Measurements from ENCODE around the gene PRR12. TPM values are rescaled to one million over a fixed set of nuclear protein-coding genes. Genes with fewer than 3 reads are reported as not detected.

Gene PRR12
- total RNA-seq, 2 donors from 2014 or later: 44.6 to 50.7 TPM

GRCh38 chr19:49641688-49642491, 50.9 kb downstream of the PRR12 start, which contains the start of gene SCAF1:
TSS of gene SCAF1 (plus strand) at chr19:49642209. CDS start at chr19:49645027, 2,818 bp downstream.
- Mint-ChIP-seq H3K4me1 (peaks cover 50% of the 10 kb centered on the region), H3K4me3 (peak within 1 kb of the TSS; percentile 95), H3K36me3 (ENCODE audit: low read depth) (peaks cover 4% of the 10 kb centered on the region), H3K27me3 (no peaks in the 10 kb centered on the region), H3K27ac (peak within 1 kb of the TSS; percentile 98)
- H3K9me3 ChIP-seq (ENCODE audit: control insufficient read depth, low read length, poor library complexity, severe bottlenecking): no peaks in the 10 kb centered on the region
- ATAC-seq (peak; percentile 75), DNase-seq (peak; percentile 98 to 100 (median 99))

GRCh38 chr19:49642492-49643035, 51.6 kb downstream of the PRR12 start:
- H3K36me3 Mint-ChIP-seq (ENCODE audit: low read depth): peaks cover 4% of the 10 kb centered on the region

GRCh38 chr19:49643466-49643865, 52.5 kb downstream of the PRR12 start:
- no peak for DNase-seq
- peak overlapping the region; percentile 95 for H3K4me3 Mint-ChIP-seq
- H3K27me3 Mint-ChIP-seq: no peaks in the 10 kb centered on the region
- H3K9me3 ChIP-seq (ENCODE audit: control insufficient read depth, low read length, poor library complexity, severe bottlenecking): no peaks in the 10 kb centered on the region
- no peak for ATAC-seq
- H3K36me3 Mint-ChIP-seq (ENCODE audit: low read depth): peaks cover 4% of the 10 kb centered on the region
- H3K27ac Mint-ChIP-seq: peak overlapping the region; percentile 98
- peaks cover 41% of the 10 kb centered on the region for H3K4me1 Mint-ChIP-seq

More at GRCh38 chr19:49642492-49643035, 51.6 kb downstream of the PRR12 start:
- H3K4me1 Mint-ChIP-seq: peaks cover 47% of the 10 kb centered on the region
- no peak for ATAC-seq
- no peaks in the 10 kb centered on the region for H3K27me3 Mint-ChIP-seq
- peak overlapping the region; percentile 98 for H3K27ac Mint-ChIP-seq
- no peaks in the 10 kb centered on the region for H3K9me3 ChIP-seq (ENCODE audit: control insufficient read depth, low read length, poor library complexity, severe bottlenecking)
- H3K4me3 Mint-ChIP-seq: peak overlapping the region; percentile 95
- DNase-seq: no peak

- ATAC-seq (no peak), DNase-seq (no peak)
- no peak overlapping the region for H3K27ac Mint-ChIP-seq
- no peak overlapping the region for H3K4me3 Mint-ChIP-seq
- peaks cover 25% of the 10 kb centered on the region for H3K4me1 Mint-ChIP-seq
- H3K9me3 ChIP-seq (ENCODE audit: control insufficient read depth, low read length, poor library complexity, severe bottlenecking): no peaks in the 10 kb centered on the region
- H3K27me3 Mint-ChIP-seq: no peaks in the 10 kb centered on the region
- peaks cover 4% of the 10 kb centered on the region for H3K36me3 Mint-ChIP-seq (ENCODE audit: low read depth)
Observed at GRCh38 chr19:49645592-49645991, 54.6 kb downstream of the PRR12 start.

- Mint-ChIP-seq H3K27ac (no peak overlapping the region), H3K4me3 (no peak overlapping the region), H3K36me3 (ENCODE audit: low read depth) (peaks cover 4% of the 10 kb centered on the region), H3K4me1 (peaks cover 21% of the 10 kb centered on the region), H3K27me3 (no peaks in the 10 kb centered on the region)
- ATAC-seq (no peak), DNase-seq (no peak)
- H3K9me3 ChIP-seq (ENCODE audit: control insufficient read depth, low read length, poor library complexity, severe bottlenecking): no peaks in the 10 kb centered on the region
Observed at GRCh38 chr19:49645995-49646394, 55.0 kb downstream of the PRR12 start.

- Mint-ChIP-seq H3K27me3 (no peaks in the 10 kb centered on the region), H3K27ac (no peak overlapping the region), H3K36me3 (ENCODE audit: low read depth) (peaks cover 4% of the 10 kb centered on the region)
Observed at GRCh38 chr19:49646586-49646985, 55.6 kb downstream of the PRR12 start.

GRCh38 chr19:49651029-49651819, 60.2 kb downstream of the PRR12 start:
- no peaks in the 10 kb centered on the region for H3K9me3 ChIP-seq (ENCODE audit: control insufficient read depth, low read length, poor library complexity, severe bottlenecking)
- H3K36me3 Mint-ChIP-seq (ENCODE audit: low read depth): no peaks in the 10 kb centered on the region
- peaks cover 3% of the 10 kb centered on the region for H3K4me1 Mint-ChIP-seq
- ATAC-seq: no peak
- H3K27ac Mint-ChIP-seq: no peak overlapping the region
- no peak for DNase-seq
- no peak overlapping the region for H3K4me3 Mint-ChIP-seq
- H3K27me3 Mint-ChIP-seq: no peaks in the 10 kb centered on the region

More at GRCh38 chr19:49646586-49646985, 55.6 kb downstream of the PRR12 start:
- H3K4me1 Mint-ChIP-seq: peaks cover 19% of the 10 kb centered on the region
- ATAC-seq (no peak), DNase-seq (no peak)
- H3K4me3 Mint-ChIP-seq: no peak overlapping the region
- no peaks in the 10 kb centered on the region for H3K9me3 ChIP-seq (ENCODE audit: control insufficient read depth, low read length, poor library complexity, severe bottlenecking)

GRCh38 chr19:49651820-49652550, 61.0 kb downstream of the PRR12 start:
- Mint-ChIP-seq H3K27ac (no peak overlapping the region), H3K4me3 (no peak overlapping the region), H3K27me3 (no peaks in the 10 kb centered on the region), H3K4me1 (peaks cover 7% of the 10 kb centered on the region), H3K36me3 (ENCODE audit: low read depth) (no peaks in the 10 kb centered on the region)
- DNase-seq: no peak
- no peaks in the 10 kb centered on the region for H3K9me3 ChIP-seq (ENCODE audit: control insufficient read depth, low read length, poor library complexity, severe bottlenecking)
- no peak for ATAC-seq

GRCh38 chr19:49652551-49653465, 61.8 kb downstream of the PRR12 start:
- Mint-ChIP-seq H3K4me3 (peak overlapping the region; percentile 28), H3K4me1 (peaks cover 9% of the 10 kb centered on the region), H3K36me3 (ENCODE audit: low read depth) (peaks cover 3% of the 10 kb centered on the region), H3K27me3 (no peaks in the 10 kb centered on the region), H3K27ac (no peak overlapping the region)
- no peak for DNase-seq
- no peak for ATAC-seq
- H3K9me3 ChIP-seq (ENCODE audit: control insufficient read depth, low read length, poor library complexity, severe bottlenecking): no peaks in the 10 kb centered on the region

GRCh38 chr19:49653466-49653806, 62.5 kb downstream of the PRR12 start:
- ATAC-seq: no peak
- no peaks in the 10 kb centered on the region for H3K9me3 ChIP-seq (ENCODE audit: control insufficient read depth, low read length, poor library complexity, severe bottlenecking)
- peak overlapping the region; percentile 16 for H3K27ac Mint-ChIP-seq
- peaks cover 3% of the 10 kb centered on the region for H3K36me3 Mint-ChIP-seq (ENCODE audit: low read depth)
- H3K27me3 Mint-ChIP-seq: no peaks in the 10 kb centered on the region
- DNase-seq: no peak
- H3K4me1 Mint-ChIP-seq: peaks cover 9% of the 10 kb centered on the region
- no peak overlapping the region for H3K4me3 Mint-ChIP-seq

- Mint-ChIP-seq H3K36me3 (ENCODE audit: low read depth) (peaks cover 3% of the 10 kb centered on the region), H3K4me1 (peaks cover 12% of the 10 kb centered on the region), H3K27ac (no peak overlapping the region), H3K27me3 (no peaks in the 10 kb centered on the region), H3K4me3 (no peak overlapping the region)
- no peak for ATAC-seq
- no peaks in the 10 kb centered on the region for H3K9me3 ChIP-seq (ENCODE audit: control insufficient read depth, low read length, poor library complexity, severe bottlenecking)
- DNase-seq: no peak
Observed at GRCh38 chr19:49654581-49654980, 63.6 kb downstream of the PRR12 start.

Measured in T-helper 17 cell (primary cell).